Measurements from ENCODE around the gene CDK16. TPM values are rescaled to one million over a fixed set of nuclear protein-coding genes. Genes with fewer than 3 reads are reported as not detected.

The CDK16 gene
- total and polyA plus RNA-seq, 2 donors (not counting 1 experiment from before 2014, with no cell fraction given): 68.2 to 92.9 TPM

- Histone ChIP-seq H4K20me1 (ENCODE audit: control insufficient read depth, insufficient read depth, low read length, poor library complexity, severe bottlenecking) (no peaks in the 10 kb centered on the region), H3K4me2 (replicated peaks; ENCODE audit: low read depth, low read length, poor library complexity, severe bottlenecking) (peak overlapping the region; percentile 76), H3K27me3 (replicated peaks in 1 of 4; ENCODE audit: control extremely low read depth in 1 of 4, control insufficient read depth in 3 of 4, insufficient read depth in 4 of 4, low read length in 3 of 4) (no peaks in the 10 kb centered on the region), H2AFZ (ENCODE audit: insufficient read depth, low read depth, low read length, poor library complexity, severe bottlenecking) (peak overlapping the region; percentile 63), H3K79me2 (ENCODE audit: control insufficient read depth, insufficient read depth, low read length) (peaks cover 22% of the 10 kb centered on the region), H3K27ac (ENCODE audit: low read length in 2 of 2) (peak overlapping the region; percentile 96 to 99), H3K36me3 (replicated peaks in 1 of 2; ENCODE audit: control extremely low read depth in 1 of 2, control insufficient read depth in 1 of 2, extremely low read depth in 1 of 2, insufficient read depth in 2 of 2, low read length in 1 of 2) (no peaks in the 10 kb centered on the region), H3K4me3 (ENCODE audit: control extremely low read depth in 1 of 5, extremely low read depth in 1 of 5, insufficient read depth in 1 of 5, low read depth in 2 of 5, low read length in 4 of 5) (peak overlapping the region; percentile 67 to 82 (median 75)), H3K9me3 (ENCODE audit: control extremely low read depth in 1 of 3, control insufficient read depth in 2 of 3, insufficient read depth in 1 of 3, low read length in 2 of 3) (no peaks in the 10 kb centered on the region), H3K4me1 (ENCODE audit: control insufficient read depth in 2 of 2, insufficient read depth in 2 of 2, low read length in 2 of 2) (peaks cover 0 to 8% of the 10 kb centered on the region in 2 donors), H3K9ac (ENCODE audit: low read length) (peak overlapping the region; percentile 93)
- peak overlapping the region; percentile 99 for H3K27ac Mint-ChIP-seq
- CTCF ChIA-PET: interaction anchor here (0.6 to 1.4 kb wide), 3 partner anchors 16 to 290 kb away, joined by 3 to 6 read pairs (median 4); no protein-coding TSS in a partner anchor
- no peak for TF ChIP-seq EZH2 (IDR thresholded peaks at IDR 0.05; ENCODE audit: borderline replicate concordance, insufficient read depth, low read depth, low read length, poor library complexity, severe bottlenecking)
- H3K9me3 Mint-ChIP-seq (ENCODE audit: insufficient read depth): no peaks in the 10 kb centered on the region
- 0% methylated on average over 29 of the region's 51 CpGs for WGBS (ENCODE audit: insufficient coverage)
- H3K4me3 Mint-ChIP-seq: peak overlapping the region; percentile 94
- POLR2A ChIA-PET: interaction anchor here (0.6 to 1.8 kb wide), 10 partner anchors 16 to 1568 kb away, joined by 3 to 16 read pairs (median 5); partner anchors contain the start of genes CDK16, HDAC6, NDUFB11 and RBM10
- no peaks in the 10 kb centered on the region for H3K27me3 Mint-ChIP-seq
- ATAC-seq (ENCODE audit: low read depth) (peak; percentile 88), DNase-seq (peak; percentile 96)
- H3K4me1 Mint-ChIP-seq: peaks cover 21% of the 10 kb centered on the region
- intact Hi-C loops (cut with micrococcal nuclease): loop anchor here (1.0 to 5.0 kb wide), 8 partner anchors 15 to 424 kb away; partner anchors contain the start of genes ARAF, CDK16, RBM10 and UBA1
These were observed 15.0 kb downstream of the CDK16 start for GRCh38 chrX:47233333-47234113.

GRCh38 chrX:47234583-47234982, 16.1 kb downstream of the CDK16 start:
- Histone ChIP-seq H3K4me2 (replicated peaks; ENCODE audit: low read depth, low read length, poor library complexity, severe bottlenecking) (peak overlapping the region; percentile 71), H2AFZ (ENCODE audit: insufficient read depth, low read depth, low read length, poor library complexity, severe bottlenecking) (no peak overlapping the region), H4K20me1 (ENCODE audit: control insufficient read depth, insufficient read depth, low read length, poor library complexity, severe bottlenecking) (no peaks in the 10 kb centered on the region), H3K9me3 (ENCODE audit: control extremely low read depth in 1 of 3, control insufficient read depth in 2 of 3, insufficient read depth in 1 of 3, low read length in 2 of 3) (no peaks in the 10 kb centered on the region), H3K4me3 (ENCODE audit: control extremely low read depth in 1 of 5, extremely low read depth in 1 of 5, insufficient read depth in 1 of 5, low read depth in 2 of 5, low read length in 4 of 5) (peak overlapping the region in 1 of 5 experiments; percentile 82), H3K27me3 (replicated peaks in 1 of 4; ENCODE audit: control extremely low read depth in 1 of 4, control insufficient read depth in 3 of 4, insufficient read depth in 4 of 4, low read length in 3 of 4) (no peaks in the 10 kb centered on the region), H3K36me3 (replicated peaks in 1 of 2; ENCODE audit: control extremely low read depth in 1 of 2, control insufficient read depth in 1 of 2, extremely low read depth in 1 of 2, insufficient read depth in 2 of 2, low read length in 1 of 2) (peaks cover 0 to 5% of the 10 kb centered on the region in 2 experiments), H3K79me2 (ENCODE audit: control insufficient read depth, insufficient read depth, low read length) (peaks cover 22% of the 10 kb centered on the region), H3K4me1 (ENCODE audit: control insufficient read depth in 2 of 2, insufficient read depth in 2 of 2, low read length in 2 of 2) (peaks cover 0 to 8% of the 10 kb centered on the region in 2 donors), H3K9ac (ENCODE audit: low read length) (peak overlapping the region; percentile 93), H3K27ac (ENCODE audit: low read length in 2 of 2) (peak overlapping the region; percentile 96 to 99)
- H3K4me1 Mint-ChIP-seq: peaks cover 21% of the 10 kb centered on the region
- DNase-seq (no peak), ATAC-seq (ENCODE audit: low read depth) (no peak)
- ChIA-PET POLR2A (interaction anchor here (0.8 kb wide), 1 partner anchor 349 kb away, joined by 3 read pairs; no protein-coding TSS in a partner anchor), CTCF (no interaction called here)
- H3K4me3 Mint-ChIP-seq: peak overlapping the region; percentile 50
- no CpG with 5 or more reads among the region's 3 CpGs for WGBS (ENCODE audit: insufficient coverage)
- intact Hi-C loops (cut with micrococcal nuclease): loop anchor here (5.0 kb wide), 3 partner anchors 87 to 423 kb away; partner anchors contain the start of genes RBM10, UXT and ZNF41
- TF ChIP-seq CTCF (IDR thresholded peaks at IDR 0.05) (no peak), EZH2 (IDR thresholded peaks at IDR 0.05; ENCODE audit: borderline replicate concordance, insufficient read depth, low read depth, low read length, poor library complexity, severe bottlenecking) (no peak)
- no peaks in the 10 kb centered on the region for H3K27me3 Mint-ChIP-seq
- no peak overlapping the region for H3K27ac Mint-ChIP-seq
- H3K9me3 Mint-ChIP-seq (ENCODE audit: insufficient read depth): no peaks in the 10 kb centered on the region

Data from B cell (primary cell).